ENCODE results near the gene FCHO1. TPM values are rescaled to one million over a fixed set of nuclear protein-coding genes. Genes with fewer than 3 reads are reported as not detected.
A peak's percentile ranks its signal among the peaks of the same experiment; 100 is the strongest.

Gene FCHO1
- polyA plus RNA-seq, 2 of the 4 experiments (the other 2 are of a cell fraction) = 1.7 to 13.6 TPM

DNA sequence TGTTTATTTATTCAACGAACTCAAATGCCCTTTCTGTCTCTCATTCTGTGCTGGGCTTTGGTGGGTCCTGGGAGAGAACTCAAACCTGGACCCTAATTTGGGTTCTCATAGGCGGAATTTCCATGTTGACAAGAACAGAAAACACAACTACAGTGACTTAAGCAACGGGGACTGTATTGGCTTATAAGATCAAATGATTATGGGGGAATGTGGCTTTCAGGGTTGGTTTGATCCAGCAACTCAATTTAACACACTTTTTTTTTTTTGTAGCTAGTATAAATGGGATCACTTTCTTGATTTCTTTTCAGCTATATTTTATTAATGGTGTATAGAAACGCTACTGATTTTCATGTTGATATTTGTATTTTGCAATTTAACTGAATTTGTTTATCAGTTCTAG, 9.9 kb downstream of the FCHO1 start (continued):
- TF ChIP-seq RNF2 (IDR thresholded peaks at IDR 0.05; ENCODE audit: borderline replicate concordance, low read depth) (no peak), CBX2 (IDR thresholded peaks at IDR 0.05; ENCODE audit: borderline replicate concordance, low read depth) (no peak), SREBF2 (IDR thresholded peaks at IDR 0.05) (no peak), ZNF302 (CRISPR knock-in tag; IDR thresholded peaks at IDR 0.05) (no peak), RAD21 (conservative IDR thresholded peaks at IDR 0.05 in 1 of 2, IDR thresholded peaks at IDR 0.05 in 1 of 2) (no peak), SMC3 (IDR thresholded peaks at IDR 0.05) (no peak), HES2 (IDR thresholded peaks at IDR 0.05) (no peak), ELK1 (IDR thresholded peaks at IDR 0.05; ENCODE audit: low read depth, low read length) (no peak), TFCP2L1 (CRISPR knock-in tag; IDR thresholded peaks at IDR 0.05) (no peak)

DNA sequence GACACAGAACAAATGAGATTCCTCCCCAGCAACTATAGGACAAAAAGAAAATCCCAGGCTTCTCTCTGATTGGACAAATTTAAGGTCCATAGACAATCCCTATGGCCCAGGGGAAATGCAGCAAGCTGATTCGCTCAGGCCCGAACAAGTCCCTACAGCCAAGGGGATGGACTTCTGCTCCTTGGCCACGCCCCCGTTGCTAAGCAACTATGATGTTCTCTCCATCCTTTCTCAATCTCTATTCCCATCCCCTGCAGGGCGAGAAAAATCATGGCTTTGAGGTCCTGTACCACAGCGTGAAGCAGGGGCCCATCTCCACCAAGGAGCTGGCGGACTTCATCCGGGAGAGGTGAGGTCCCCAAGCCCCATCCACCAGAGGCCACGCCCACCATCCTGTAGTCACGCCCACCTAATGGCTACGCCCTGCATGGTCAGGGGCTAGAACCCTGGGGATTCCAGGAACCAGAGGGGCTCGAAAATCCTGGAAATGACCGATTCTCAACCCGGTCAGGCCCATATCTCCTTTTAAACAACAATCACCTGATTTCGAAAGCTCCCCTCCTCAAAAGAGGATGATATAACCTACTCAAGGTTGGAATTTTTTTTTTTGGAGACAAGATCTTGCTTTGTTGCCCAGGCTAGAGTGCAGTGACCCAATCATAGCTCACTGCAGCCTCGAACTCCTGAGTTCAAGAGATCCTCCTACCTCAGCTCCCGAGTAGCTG, 11.4 kb downstream of the FCHO1 start:
- TF ChIP-seq ELK1 (IDR thresholded peaks at IDR 0.05; ENCODE audit: low read depth, low read length) (no peak), KDM1A (IDR thresholded peaks at IDR 0.05; ENCODE audit: low read depth) (0 out of 2 replicates have a peak, but pooled peaks have one; percentile 23), RFX5 (IDR thresholded peaks at IDR 0.05) (peak; percentile 30; the same call in 1 of the 2 replicates)
- Histone ChIP-seq H3K4me2 (no peak overlapping the region), H3K4me1 (peaks cover 30% of the 10 kb centered on the region), H3K4me3 (no peak overlapping the region), H3K27ac (peak overlapping the region in 1 of 2 experiments; percentile 26; a peak in 1 of 6 replicates), H3K9me3 (no peaks in the 10 kb centered on the region)
- WGBS (ENCODE audit: missing lambda C conversion rate) = 57% methylated on average over 17 of the region's 17 CpGs
- ChIA-PET CTCF (interaction anchor here (0.6 to 1.7 kb wide), 4 partner anchors 11 to 37 kb away, joined by 3 to 5 read pairs (median 5); no protein-coding TSS in a partner anchor), POLR2A (no interaction called here)
- no peak for FAIRE-seq
- peak; percentile 38 to 86 for DNase-seq (ENCODE audit: low read depth in 1 of 2, low spot score in 1 of 2)
- ATAC-seq = peak; percentile 52 to 68; a peak in 5 of 6 replicates

DNA sequence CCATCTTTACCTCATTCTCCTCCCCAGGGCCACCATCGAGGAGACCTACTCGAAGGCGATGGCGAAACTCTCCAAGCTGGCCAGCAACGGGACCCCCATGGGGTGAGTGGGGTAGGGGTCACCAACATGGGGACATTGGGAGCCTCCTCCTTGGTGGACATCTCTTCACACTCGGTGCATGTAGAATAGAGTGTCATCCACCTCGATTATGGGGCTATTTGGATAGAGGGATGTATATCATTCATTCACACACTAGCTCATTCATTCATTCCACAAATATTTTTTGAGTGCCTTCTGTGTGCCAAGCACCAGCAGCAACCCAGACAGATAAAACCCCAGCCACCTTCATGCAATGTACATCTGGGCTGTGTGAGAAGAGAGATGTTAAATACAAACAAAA, 13.1 kb downstream of the FCHO1 start:
- FAIRE-seq (no peak), ATAC-seq (no peak), DNase-seq (ENCODE audit: low read depth in 1 of 2, low spot score in 1 of 2) (no peak)
- ChIA-PET POLR2A (no interaction called here), CTCF (interaction anchor here (0.9 to 3.3 kb wide), 2 partner anchors 12 to 268 kb away, joined by 3 to 29 read pairs; partner anchors contain the start of gene FCHO1)
- peaks cover 28% of the 10 kb centered on the region for H3K4me1 ChIP-seq
- 78% methylated on average over 3 of the region's 7 CpGs for WGBS (ENCODE audit: missing lambda C conversion rate)
- TF ChIP-seq EHMT2 (IDR thresholded peaks at IDR 0.05; ENCODE audit: low read depth) (no peak), ZC3H11A (IDR thresholded peaks at IDR 0.05) (no peak), HEYL (CRISPR knock-in tag; IDR thresholded peaks at IDR 0.05) (no peak), ELK1 (IDR thresholded peaks at IDR 0.05; ENCODE audit: low read depth, low read length) (no peak)
- no peak overlapping the region for H3K4me3 ChIP-seq
- H3K27ac ChIP-seq = peak overlapping the region in 1 of 2 experiments; percentile 94; a peak in 5 of 6 replicates
- no peaks in the 10 kb centered on the region for H3K9me3 ChIP-seq
- H3K4me2 ChIP-seq = no peak overlapping the region

Data from A549 (cell line).